ENCODE results near the gene CNTNAP2.

Gene CNTNAP2

DNA sequence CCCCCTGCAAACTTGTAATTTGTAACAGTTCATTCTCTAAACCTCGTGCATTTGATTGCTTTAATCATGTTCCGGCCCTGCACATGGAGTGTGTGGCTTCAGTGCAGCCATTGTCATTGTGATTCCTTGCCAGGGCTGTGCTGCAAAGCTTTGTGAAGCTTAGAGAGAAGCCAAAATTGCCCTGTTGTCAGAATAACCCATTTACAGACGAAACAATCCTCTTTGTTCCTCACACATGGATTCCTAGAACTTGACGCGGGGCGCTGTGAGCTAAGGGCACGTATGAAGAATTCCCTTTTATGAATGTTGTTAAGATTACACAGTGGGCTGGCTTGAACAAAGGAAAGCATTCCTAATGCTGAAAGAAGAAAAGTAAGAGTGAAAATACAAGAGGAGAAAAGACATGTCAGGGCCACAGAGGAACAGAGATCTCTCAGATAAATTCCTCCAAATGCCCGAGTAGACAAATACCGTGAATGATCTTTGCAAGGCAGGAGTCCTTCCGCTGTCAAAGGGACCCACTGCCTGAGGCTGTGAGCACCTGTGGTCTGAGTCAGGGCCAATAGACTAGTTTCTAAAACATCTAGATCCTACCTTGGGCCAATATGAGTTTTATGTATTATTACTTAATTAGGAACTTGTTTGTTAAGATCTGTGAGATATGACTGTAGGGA lies 2268.5 kb downstream of the CNTNAP2 start:
- Histone ChIP-seq H3K27ac (ENCODE audit: low read length) (no peak overlapping the region), H3K4me3 (ENCODE audit: low read length) (no peak overlapping the region), H3K4me1 (ENCODE audit: control insufficient read depth, low read depth, low read length) (peaks cover 21% of the 10 kb centered on the region), H3K27me3 (ENCODE audit: control insufficient read depth, insufficient read depth, low read length) (no peaks in the 10 kb centered on the region), H3K9me3 (ENCODE audit: control insufficient read depth, low read depth, low read length) (no peaks in the 10 kb centered on the region), H3K9ac (ENCODE audit: low read length) (no peak overlapping the region), H3K36me3 (ENCODE audit: control insufficient read depth, low read depth, low read length) (peaks cover 18% of the 10 kb centered on the region)

DNA sequence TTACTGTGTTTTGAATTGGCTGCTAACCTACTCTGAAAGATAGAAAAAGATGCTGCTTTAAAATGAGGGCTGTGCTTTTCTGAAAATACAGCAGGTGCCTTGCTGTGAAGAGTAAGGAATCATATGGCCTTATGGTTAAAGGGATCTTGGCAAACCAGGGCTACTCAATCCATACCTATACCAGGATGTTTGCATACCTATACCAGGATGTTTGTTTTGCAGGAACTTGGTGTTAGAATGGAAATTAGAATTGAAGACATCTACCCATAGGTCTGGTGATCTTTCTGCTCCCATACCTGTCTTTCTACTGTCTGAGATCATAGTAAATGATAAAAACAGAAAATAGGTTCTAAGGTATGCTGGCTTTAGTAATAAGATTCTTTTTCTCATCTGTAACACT lies 2273.8 kb downstream of the CNTNAP2 start:
- no peaks in the 10 kb centered on the region for H3K9me3 ChIP-seq (ENCODE audit: control insufficient read depth, low read depth, low read length)
- no peak overlapping the region for H3K9ac ChIP-seq (ENCODE audit: low read length)
- H3K36me3 ChIP-seq (ENCODE audit: control insufficient read depth, low read depth, low read length) = peaks cover 7% of the 10 kb centered on the region
- H3K27me3 ChIP-seq (ENCODE audit: control insufficient read depth, insufficient read depth, low read length) = no peaks in the 10 kb centered on the region
- H3K27ac ChIP-seq (ENCODE audit: low read length) = no peak overlapping the region
- H3K4me3 ChIP-seq (ENCODE audit: low read length) = no peak overlapping the region
- peaks cover 30% of the 10 kb centered on the region for H3K4me1 ChIP-seq (ENCODE audit: control insufficient read depth, low read depth, low read length)

DNA sequence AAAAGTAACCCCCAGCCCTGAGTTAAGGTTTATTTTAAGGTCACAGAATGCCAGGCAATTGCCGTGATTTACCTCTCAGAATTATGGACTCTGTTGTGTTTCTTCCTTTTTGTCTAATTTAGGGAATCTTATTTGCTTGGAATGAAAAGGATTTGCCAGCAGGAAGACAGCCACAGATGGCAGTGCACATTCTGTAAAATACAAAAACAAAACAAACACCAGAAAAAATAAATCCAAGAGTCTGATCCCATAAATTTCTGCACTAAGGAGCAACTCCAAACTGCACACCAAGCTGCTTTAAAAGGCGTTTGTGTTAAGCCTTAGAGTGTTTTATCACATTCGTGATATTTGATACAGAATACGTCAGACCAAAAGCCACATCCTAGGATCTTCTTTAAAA lies 2275.0 kb downstream of the CNTNAP2 start:
- Histone ChIP-seq H3K27me3 (ENCODE audit: control insufficient read depth, insufficient read depth, low read length) (no peaks in the 10 kb centered on the region), H3K36me3 (ENCODE audit: control insufficient read depth, low read depth, low read length) (peaks cover 7% of the 10 kb centered on the region), H3K9me3 (ENCODE audit: control insufficient read depth, low read depth, low read length) (no peaks in the 10 kb centered on the region), H3K4me1 (ENCODE audit: control insufficient read depth, low read depth, low read length) (peaks cover 39% of the 10 kb centered on the region), H3K9ac (ENCODE audit: low read length) (no peak overlapping the region), H3K27ac (ENCODE audit: low read length) (no peak overlapping the region), H3K4me3 (ENCODE audit: low read length) (no peak overlapping the region)

DNA sequence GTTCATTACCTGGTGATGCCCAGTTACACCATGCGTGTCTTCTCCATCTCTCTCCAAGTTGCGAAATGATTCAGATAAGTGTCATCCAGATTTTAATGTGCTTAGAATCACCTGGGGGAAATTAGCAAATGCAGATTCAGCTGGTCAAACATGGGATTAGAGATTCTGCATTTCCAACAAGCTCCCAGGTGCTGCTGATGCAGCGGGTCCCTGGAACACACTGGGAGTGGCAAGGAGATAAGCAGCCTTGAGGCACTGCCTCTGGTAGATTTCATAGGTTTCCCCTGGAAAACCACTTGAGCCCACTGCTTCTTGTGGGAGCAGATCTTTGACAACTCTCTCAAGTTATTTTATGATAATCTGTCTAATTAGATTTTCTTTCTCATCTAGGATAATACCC lies 2278.0 kb downstream of the CNTNAP2 start:
- Histone ChIP-seq H3K27me3 (ENCODE audit: control insufficient read depth, insufficient read depth, low read length) (no peaks in the 10 kb centered on the region), H3K4me3 (ENCODE audit: low read length) (peak overlapping the region; percentile 3), H3K4me1 (ENCODE audit: control insufficient read depth, low read depth, low read length) (peaks cover 56% of the 10 kb centered on the region), H3K36me3 (ENCODE audit: control insufficient read depth, low read depth, low read length) (peaks cover 6% of the 10 kb centered on the region), H3K27ac (ENCODE audit: low read length) (no peak overlapping the region), H3K9ac (ENCODE audit: low read length) (no peak overlapping the region), H3K9me3 (ENCODE audit: control insufficient read depth, low read depth, low read length) (no peaks in the 10 kb centered on the region)

DNA sequence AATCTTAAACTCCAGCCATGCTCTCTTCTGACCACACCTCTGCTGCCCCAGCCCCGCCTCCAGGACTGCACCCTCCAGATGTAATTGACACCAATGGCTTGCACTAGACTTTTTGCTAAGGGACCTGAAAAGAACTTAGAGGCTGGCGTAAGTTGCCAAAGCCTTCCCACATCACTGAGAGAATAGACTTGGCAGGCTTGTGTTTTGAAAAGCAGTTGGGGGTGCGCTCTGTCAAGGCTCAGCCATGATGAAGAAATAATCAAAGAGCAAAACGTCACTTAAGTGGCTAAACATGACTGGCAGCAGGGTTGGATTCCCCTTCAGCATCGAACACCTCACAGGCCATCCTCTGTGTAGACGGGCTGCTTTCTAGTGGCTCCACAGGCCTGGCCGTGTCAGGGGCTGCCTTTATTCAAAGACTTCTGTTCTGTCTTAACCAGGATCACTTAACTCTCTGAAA lies 2278.8 kb downstream of the CNTNAP2 start:
- Histone ChIP-seq H3K36me3 (ENCODE audit: control insufficient read depth, low read depth, low read length) (no peaks in the 10 kb centered on the region), H3K4me3 (ENCODE audit: low read length) (peak overlapping the region; percentile 12), H3K4me1 (ENCODE audit: control insufficient read depth, low read depth, low read length) (peaks cover 64% of the 10 kb centered on the region), H3K9me3 (ENCODE audit: control insufficient read depth, low read depth, low read length) (no peaks in the 10 kb centered on the region), H3K9ac (ENCODE audit: low read length) (peak overlapping the region; percentile 1), H3K27ac (ENCODE audit: low read length) (peak overlapping the region; percentile 62), H3K27me3 (ENCODE audit: control insufficient read depth, insufficient read depth, low read length) (no peaks in the 10 kb centered on the region)

DNA sequence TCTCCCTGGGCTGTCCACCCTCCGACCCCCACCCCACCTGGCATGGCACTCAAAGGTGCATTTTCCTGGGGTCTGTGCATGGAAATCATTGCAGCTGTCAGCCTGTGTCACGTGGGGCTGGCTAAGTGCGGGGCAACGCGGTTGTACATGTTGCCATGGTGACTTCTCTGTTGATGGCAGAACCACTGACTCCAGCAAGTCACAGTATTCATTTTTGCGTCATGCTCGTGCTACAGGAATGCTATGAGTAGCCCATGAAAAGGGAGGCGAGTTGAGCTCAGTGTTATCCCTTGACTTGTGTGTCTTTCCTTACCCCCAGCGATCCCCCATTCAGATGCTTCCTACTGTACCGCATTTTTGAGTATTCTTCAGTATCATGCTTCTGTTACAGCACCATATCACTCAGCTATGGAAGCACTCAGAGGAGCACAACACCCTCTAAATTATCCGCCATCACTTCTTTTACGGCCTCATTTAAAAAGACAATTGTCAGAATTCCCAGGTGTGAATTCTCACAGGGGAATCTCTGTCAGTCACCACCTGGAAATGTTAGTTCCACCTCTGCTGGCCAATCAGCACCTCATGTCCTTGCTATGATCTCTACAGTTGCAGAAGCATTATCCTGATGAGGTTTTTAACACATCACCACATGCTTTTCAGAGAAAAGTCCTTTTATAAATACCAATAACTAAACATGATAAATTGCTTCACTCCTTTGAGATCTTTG lies 2279.6 kb downstream of the CNTNAP2 start:
- Histone ChIP-seq H3K27ac (ENCODE audit: low read length) (peak overlapping the region; percentile 62), H3K4me1 (ENCODE audit: control insufficient read depth, low read depth, low read length) (peaks cover 64% of the 10 kb centered on the region), H3K9me3 (ENCODE audit: control insufficient read depth, low read depth, low read length) (no peaks in the 10 kb centered on the region), H3K36me3 (ENCODE audit: control insufficient read depth, low read depth, low read length) (no peaks in the 10 kb centered on the region), H3K4me3 (ENCODE audit: low read length) (no peak overlapping the region), H3K9ac (ENCODE audit: low read length) (peak overlapping the region; percentile 1), H3K27me3 (ENCODE audit: control insufficient read depth, insufficient read depth, low read length) (no peaks in the 10 kb centered on the region)

DNA sequence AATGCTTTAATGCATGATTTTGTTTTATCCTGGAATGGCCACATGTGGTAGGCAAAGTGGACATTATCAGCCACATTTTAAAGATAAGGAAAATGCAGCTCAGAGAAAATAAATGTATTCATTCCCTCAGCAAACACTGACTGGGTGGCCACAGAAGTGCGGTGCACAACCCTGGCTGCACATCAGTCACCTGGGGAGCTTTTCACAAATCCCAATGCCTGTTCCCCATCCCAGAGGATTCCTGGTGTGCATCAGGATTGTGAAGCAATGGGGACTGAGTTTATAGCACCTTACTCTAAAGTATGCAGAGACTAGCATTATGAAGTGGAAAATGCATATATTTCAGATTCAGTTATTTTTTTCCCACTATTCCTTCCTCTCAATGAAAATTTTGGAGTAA lies 2280.5 kb downstream of the CNTNAP2 start:
- Histone ChIP-seq H3K9ac (ENCODE audit: low read length) (no peak overlapping the region), H3K9me3 (ENCODE audit: control insufficient read depth, low read depth, low read length) (no peaks in the 10 kb centered on the region), H3K4me1 (ENCODE audit: control insufficient read depth, low read depth, low read length) (peaks cover 67% of the 10 kb centered on the region), H3K36me3 (ENCODE audit: control insufficient read depth, low read depth, low read length) (no peaks in the 10 kb centered on the region), H3K27me3 (ENCODE audit: control insufficient read depth, insufficient read depth, low read length) (no peaks in the 10 kb centered on the region), H3K4me3 (ENCODE audit: low read length) (no peak overlapping the region), H3K27ac (ENCODE audit: low read length) (no peak overlapping the region)

DNA sequence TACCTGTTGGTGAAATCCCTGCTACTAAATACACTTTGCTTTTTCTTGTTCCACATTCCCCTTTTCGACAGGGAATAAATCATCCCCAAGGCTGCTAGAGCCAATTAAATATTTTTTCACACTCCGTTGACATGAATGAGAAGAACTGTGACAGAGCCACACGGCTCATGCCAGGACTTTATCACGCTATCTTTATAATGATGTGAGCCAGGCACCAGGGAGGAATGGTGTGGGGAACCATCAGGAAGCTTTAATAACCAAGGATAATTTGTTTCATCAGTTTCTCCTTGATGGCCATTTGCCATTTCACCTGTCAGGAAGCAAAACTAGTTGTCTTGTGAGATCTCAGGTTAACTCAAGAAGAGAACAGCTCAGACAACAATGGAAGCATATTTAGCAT lies 2280.9 kb downstream of the CNTNAP2 start:
- H3K27me3 ChIP-seq (ENCODE audit: control insufficient read depth, insufficient read depth, low read length) = no peaks in the 10 kb centered on the region
- H3K27ac ChIP-seq (ENCODE audit: low read length) = no peak overlapping the region
- no peaks in the 10 kb centered on the region for H3K36me3 ChIP-seq (ENCODE audit: control insufficient read depth, low read depth, low read length)

DNA sequence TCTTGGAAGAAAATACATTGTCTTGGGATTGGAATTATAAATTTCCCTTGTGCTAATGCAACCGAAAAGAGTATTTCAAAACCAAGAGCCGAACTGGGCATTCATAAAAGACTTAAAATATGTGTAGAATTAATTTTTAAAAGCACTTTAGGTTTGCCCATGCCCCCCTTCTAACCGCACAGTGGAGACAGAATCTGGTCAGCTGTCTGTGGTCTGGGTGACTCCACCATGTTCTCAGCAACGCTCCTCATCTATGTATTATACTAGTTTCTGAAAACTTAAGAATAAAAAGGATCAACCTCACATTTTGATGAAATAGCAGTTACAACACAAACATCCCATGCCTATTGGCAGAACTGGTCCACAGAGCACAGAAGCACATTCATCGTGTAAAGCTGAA lies 2281.4 kb downstream of the CNTNAP2 start:
- Histone ChIP-seq H3K27me3 (ENCODE audit: control insufficient read depth, insufficient read depth, low read length) (no peaks in the 10 kb centered on the region), H3K9ac (ENCODE audit: low read length) (no peak overlapping the region), H3K27ac (ENCODE audit: low read length) (no peak overlapping the region), H3K4me3 (ENCODE audit: low read length) (no peak overlapping the region), H3K4me1 (ENCODE audit: control insufficient read depth, low read depth, low read length) (peaks cover 72% of the 10 kb centered on the region), H3K36me3 (ENCODE audit: control insufficient read depth, low read depth, low read length) (no peaks in the 10 kb centered on the region), H3K9me3 (ENCODE audit: control insufficient read depth, low read depth, low read length) (no peaks in the 10 kb centered on the region)

More for the DNA sequence above, 2280.9 kb downstream of the CNTNAP2 start:
- Histone ChIP-seq H3K4me1 (ENCODE audit: control insufficient read depth, low read depth, low read length) (peaks cover 72% of the 10 kb centered on the region), H3K9ac (ENCODE audit: low read length) (no peak overlapping the region), H3K9me3 (ENCODE audit: control insufficient read depth, low read depth, low read length) (no peaks in the 10 kb centered on the region), H3K4me3 (ENCODE audit: low read length) (no peak overlapping the region)

DNA sequence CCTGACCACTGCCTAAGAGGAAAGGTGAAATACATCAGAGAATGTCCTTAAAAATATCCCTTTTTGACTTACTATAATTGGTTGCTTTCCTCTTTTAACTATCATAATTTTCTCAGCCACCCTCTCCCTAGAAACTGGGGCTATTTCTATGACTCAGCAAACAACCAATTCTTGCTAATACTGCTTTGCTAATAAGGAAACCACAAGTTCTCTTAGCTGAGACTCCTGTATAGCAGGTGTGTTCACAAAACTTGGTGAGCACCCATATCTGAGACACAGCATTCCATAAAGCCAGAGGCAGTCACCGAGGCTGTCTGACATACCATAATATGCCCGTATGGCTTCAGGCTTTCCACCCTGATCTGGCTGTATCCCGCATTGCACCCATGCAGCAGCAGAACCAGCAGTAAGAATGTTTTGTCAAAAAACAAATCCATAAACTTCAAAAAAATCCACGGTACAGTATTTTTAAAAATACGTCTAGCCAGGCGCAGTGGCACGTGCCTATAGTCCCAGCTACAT lies 2282.3 kb downstream of the CNTNAP2 start:
- no peaks in the 10 kb centered on the region for H3K36me3 ChIP-seq (ENCODE audit: control insufficient read depth, low read depth, low read length)
- H3K4me1 ChIP-seq (ENCODE audit: control insufficient read depth, low read depth, low read length) = peaks cover 72% of the 10 kb centered on the region
- H3K9me3 ChIP-seq (ENCODE audit: control insufficient read depth, low read depth, low read length) = no peaks in the 10 kb centered on the region
- no peaks in the 10 kb centered on the region for H3K27me3 ChIP-seq (ENCODE audit: control insufficient read depth, insufficient read depth, low read length)
- H3K27ac ChIP-seq (ENCODE audit: low read length) = no peak overlapping the region
- H3K9ac ChIP-seq (ENCODE audit: low read length) = no peak overlapping the region
- no peak overlapping the region for H3K4me3 ChIP-seq (ENCODE audit: low read length)

DNA sequence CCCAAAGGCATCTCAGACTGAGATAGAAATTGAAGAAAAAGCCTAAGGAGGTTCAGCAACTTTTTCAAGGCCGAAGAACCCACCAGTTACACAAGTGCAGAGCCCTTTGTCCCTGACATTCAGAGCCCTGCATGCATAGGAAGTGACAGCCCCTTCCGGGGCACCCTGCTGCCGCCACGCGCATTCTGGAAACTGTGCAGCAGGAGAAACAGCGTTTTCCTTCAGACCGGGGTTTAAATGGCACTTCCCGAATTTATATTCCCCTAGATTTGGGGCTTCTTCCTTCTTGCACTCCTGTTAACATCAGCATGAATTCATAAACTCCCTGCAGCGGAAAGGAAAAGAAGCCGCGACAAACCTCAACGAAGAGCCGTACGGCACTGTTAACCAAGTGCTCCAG lies 2283.5 kb downstream of the CNTNAP2 start:
- no peak overlapping the region for H3K9ac ChIP-seq (ENCODE audit: low read length)
- no peak overlapping the region for H3K4me3 ChIP-seq (ENCODE audit: low read length)
- no peaks in the 10 kb centered on the region for H3K27me3 ChIP-seq (ENCODE audit: control insufficient read depth, insufficient read depth, low read length)
- H3K9me3 ChIP-seq (ENCODE audit: control insufficient read depth, low read depth, low read length) = no peaks in the 10 kb centered on the region
- peaks cover 61% of the 10 kb centered on the region for H3K4me1 ChIP-seq (ENCODE audit: control insufficient read depth, low read depth, low read length)
- no peak overlapping the region for H3K27ac ChIP-seq (ENCODE audit: low read length)
- H3K36me3 ChIP-seq (ENCODE audit: control insufficient read depth, low read depth, low read length) = no peaks in the 10 kb centered on the region
